Mesenteric fat pad (tissue), 1 donor: ENCODE results near the gene WDR31. TPM values are rescaled to one million over a fixed set of nuclear protein-coding genes. Genes with fewer than 3 reads are reported as not detected.
A peak's percentile ranks its signal among the peaks of the same experiment; 100 is the strongest.
"Not testable (repeated sequence)": the region's sequence is repeated elsewhere in the genome, so short reads cannot be mapped to it uniquely, and the experiment has no call there.

ENCODE experiments used
- DNase-seq: peaks from one replicate; pipeline ENCODE4 v3.0.0-alpha.2; 2020; ENCODE audit warnings: low spot score
- total RNA-seq: library from RNA; stranded (reverse); fragmentation: NEBNext Ultra II Directional; extraction: Animal tissue kit (Norgen Biotek cat#: 25700); gene quantifications from one replicate; pipeline ENCODE4 v1.2.1, GENCODE V29; 2021
- donor health status: DM: yes; HTN: yes; CAD: no.

Gene WDR31
- total RNA-seq, 1 donor from 2014 or later = 4.9 TPM

GRCh38 chr9:113368982-113369854, 29.1 kb upstream of the WDR31 start:
- DNase-seq = no peak

DNA sequence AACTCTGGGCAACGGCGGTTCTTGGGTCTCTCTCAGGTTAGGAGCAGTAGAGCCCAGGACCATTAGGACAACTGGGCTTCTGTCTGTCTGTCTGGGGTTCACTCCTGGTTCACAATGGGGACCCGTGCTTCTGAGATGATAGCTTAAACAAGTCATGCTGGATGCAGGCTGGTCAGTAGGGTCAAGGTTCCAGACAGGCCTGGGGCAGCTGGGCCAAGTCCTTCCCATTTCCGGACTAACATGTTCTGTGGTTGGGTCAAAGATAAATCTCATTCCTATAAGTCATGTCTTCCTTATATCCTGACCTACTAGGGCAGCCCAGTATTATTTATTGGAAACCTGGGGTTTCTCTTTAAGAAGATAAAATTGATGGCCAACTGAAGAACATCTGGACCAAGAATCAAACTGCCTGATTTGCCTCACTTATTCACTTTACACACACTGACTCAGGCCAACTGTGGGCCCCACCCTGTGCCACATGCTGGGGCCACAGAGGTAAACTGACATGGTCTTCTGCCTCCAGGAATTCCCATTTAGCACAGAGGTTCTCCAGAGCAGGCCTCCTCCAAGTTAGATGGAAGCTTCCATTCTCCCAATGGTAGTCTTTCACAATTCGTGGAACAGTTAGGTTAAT, 28.4 kb upstream of the WDR31 start:
- DNase-seq = no peak

- not testable (repeated sequence) for DNase-seq
Observed at GRCh38 chr9:113365652-113366051, 25.6 kb upstream of the WDR31 start.

GRCh38 chr9:113364951-113365350, 24.9 kb upstream of the WDR31 start:
- no peak for DNase-seq

DNA sequence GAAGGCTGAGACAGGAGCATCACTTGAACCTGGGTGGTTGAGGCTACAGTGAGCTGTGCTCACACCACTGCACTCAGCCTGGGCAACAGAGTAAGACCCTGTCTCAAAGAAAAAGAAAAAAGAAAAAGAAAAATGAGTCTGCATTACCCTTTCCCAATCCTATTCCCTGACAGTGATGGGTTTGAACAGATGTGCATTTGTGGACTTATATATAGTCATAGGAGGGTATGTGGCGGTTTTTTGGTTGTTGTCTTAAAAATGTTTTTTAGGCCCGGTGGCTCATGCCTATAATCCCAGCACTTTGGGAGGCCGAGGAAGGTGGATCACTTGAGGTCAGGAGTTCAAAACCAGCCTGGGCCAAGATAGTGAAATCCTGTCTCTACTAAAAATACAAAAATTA, 23.3 kb upstream of the WDR31 start:
- DNase-seq = no peak

GRCh38 chr9:113361304-113362018, 21.4 kb upstream of the WDR31 start:
- peak; percentile 6 for DNase-seq

- DNase-seq = peak; percentile 71
Observed at GRCh38 chr9:113360242-113360842, 20.3 kb upstream of the WDR31 start.

- peak; percentile 37 for DNase-seq
Observed at GRCh38 chr9:113359385-113359784, 19.3 kb upstream of the WDR31 start.

DNA sequence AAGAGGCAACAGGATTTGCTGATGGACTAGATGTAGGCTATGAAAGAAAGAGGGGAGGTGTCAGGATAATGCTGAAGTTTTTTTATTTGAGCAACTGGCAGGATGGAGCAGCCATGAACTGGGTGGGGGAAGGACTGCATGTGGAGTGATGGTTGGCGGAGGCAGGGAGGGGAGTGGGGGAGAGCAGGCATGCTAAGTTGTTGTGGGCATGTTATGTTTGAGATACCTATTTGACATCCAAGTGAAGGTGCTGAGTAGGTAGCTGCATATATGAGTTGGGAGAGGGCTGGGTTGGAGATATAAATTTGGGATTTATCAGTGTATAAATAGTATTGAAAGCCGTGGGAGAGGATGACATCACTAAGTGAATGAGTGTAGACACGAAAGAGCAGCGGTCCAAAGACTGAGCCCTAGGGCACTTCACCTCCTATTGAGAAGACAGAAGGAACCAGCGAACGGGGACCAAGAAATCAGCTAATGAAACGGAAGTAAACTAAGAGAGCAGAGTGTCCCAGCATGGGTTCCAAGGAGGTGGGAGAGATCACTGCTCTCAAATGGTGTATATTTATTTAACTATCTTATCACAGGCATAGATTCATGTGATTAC, 16.7 kb upstream of the WDR31 start:
- peak; percentile 26 for DNase-seq

- no peak for DNase-seq
Observed at GRCh38 chr9:113355040-113355596, 15.0 kb upstream of the WDR31 start.

GRCh38 chr9:113352411-113352810, 12.3 kb upstream of the WDR31 start:
- no peak for DNase-seq

DNA sequence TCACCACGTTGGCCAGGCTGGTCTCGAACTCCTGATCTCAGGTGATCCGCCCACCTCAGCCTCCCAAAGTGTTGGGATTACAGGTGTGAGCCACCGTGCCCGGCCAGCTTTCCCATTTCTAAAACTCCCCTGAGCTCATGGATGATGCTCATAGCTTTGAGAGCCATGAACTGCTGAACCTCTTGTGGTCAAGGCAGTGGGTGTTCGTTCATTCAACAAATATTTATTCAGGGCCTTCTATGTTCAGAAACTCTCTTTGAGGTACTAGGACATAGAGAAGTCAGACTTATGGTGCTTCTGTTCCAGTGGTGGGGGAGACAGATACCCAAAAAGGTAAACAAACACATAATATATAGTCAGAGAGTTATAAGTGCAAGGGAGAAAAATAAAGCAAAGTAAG, 11.9 kb upstream of the WDR31 start:
- DNase-seq = no peak

- no peak for DNase-seq
Observed at GRCh38 chr9:113350937-113351336, 10.9 kb upstream of the WDR31 start.

DNA sequence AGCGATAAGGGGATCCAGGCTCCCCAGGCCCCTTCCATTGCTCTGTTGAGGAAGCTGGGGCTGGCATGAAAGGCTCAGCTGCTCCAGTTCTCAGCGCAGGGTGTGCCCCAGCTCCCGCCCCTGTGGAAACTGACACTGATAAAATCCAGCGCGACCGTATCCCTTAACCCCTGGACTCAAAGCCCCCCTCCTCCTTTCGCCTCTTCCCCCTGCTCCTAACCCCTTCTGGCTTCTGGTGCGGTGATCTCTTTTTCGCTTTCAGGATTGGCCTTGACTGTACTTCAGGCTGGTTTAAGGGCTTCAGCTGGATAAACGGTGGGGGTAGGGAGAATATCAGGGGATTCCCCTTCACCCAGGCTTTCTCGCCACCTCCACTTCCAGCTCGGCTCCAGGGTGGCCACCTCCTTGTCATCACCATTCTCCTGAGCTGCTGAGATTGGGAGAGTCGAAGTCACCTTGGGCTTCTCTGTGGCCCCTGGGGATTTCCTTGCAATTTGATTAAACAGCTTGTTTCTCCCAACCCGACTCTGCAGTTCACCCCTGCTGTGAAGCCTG, 10.1 kb upstream of the WDR31 start:
- DNase-seq = no peak

DNA sequence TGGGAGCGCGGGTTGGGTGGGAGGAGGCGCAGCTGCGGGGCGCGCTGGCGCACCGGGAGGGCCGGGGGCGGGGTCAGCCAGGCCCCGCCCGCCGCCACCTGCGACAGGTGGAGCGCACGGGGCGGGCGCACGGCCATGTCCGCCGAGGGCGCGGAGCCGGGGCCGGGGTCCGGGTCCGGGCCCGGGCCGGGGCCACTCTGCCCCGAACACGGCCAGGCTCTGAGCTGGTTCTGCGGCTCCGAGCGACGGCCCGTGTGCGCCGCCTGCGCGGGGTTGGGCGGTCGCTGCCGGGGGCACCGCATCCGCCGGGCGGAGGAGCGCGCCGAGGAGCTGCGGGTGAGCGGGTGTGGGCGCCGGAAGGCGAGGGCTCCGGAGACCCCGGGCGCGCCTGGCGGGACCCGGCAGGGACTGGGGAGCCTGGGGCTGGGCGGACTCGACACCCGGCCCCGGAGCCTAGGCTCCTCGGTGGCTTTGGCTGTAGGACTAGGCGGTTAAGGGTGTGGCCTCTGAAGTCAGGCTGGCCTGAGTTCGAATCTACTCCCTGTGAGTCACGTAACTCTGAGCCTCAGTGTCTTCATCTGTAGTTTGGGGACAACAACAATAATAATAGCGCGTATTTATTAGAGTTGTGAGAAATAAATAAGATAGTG, 9.5 kb upstream of the WDR31 start, which contains the start of gene BSPRY:
Gene BSPRY (plus strand): TSS at position 97 of the 650 bp plus-strand sequence. CDS start 39 bp downstream, at position 136.
- DNase-seq = no peak

DNA sequence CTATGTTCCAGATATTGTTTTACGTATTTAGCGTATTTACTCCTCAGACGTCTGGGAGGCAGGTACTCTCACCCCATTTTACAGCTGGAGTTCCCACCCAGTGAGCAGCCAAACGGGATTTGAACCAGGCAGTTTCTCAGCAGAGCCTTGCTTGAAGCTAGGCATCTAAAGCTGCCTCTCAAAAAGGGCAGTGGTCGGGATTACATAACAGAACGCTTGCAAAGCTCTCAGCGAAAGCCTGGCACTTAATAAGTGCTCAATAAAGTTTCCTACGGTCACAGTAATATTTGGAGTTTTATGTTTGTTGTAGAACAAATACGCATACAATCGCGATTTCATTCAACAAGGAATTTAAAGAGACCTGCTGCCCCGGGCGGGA, 9.0 kb upstream of the WDR31 start:
- DNase-seq = no peak

DNA sequence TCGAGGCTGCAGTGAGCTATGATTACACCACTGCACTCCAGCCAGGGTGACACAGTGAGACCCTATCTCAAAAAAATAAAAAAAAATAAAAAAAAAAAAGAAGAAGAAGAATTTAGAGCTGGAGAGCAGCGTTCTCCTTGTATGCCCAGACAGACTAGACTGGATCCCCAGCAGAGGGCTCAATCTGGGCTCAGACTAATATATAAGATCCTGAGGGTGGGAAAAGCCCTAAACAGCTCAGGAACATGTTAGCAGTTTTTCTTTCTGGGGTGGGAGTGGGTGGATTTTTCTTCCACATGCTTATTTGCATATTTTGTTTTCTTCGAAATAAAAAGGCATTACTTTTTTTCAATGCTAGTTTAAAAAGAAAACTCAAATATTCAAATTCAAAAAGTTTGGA, 8.4 kb upstream of the WDR31 start:
- DNase-seq = no peak

GRCh38 chr9:113345671-113346070, 5.6 kb upstream of the WDR31 start:
- DNase-seq = no peak

GRCh38 chr9:113345190-113345589, 5.1 kb upstream of the WDR31 start:
- DNase-seq = no peak

- no peak for DNase-seq
Observed at GRCh38 chr9:113343732-113344231, 3.7 kb upstream of the WDR31 start.
